ENCODE results near the gene CTNND2. TPM values are rescaled to one million over a fixed set of nuclear protein-coding genes. Genes with fewer than 3 reads are reported as not detected.

The CTNND2 gene
- total and polyA plus RNA-seq, 8 donors: 9.2 to 62.8 (median 43.7) TPM

DNA sequence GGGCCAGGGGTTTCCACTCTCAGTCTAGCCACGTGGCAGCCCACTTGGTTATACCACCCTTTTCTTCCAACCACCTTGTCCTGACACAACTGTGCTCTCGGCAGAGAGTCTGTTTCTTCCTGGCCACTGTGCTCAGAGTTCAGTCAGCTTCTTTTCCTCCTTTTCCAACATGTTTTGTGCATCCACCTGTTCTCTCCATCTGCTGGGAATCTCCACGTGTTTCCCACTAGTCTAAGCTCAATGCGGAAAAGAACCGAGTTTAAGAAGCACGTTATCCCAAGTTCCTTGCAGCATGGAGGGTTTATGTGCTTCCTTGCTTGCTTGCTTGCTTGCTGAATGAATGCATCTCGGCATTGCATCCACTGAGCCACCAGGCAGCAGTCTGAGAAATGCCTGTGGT lies 599.6 kb downstream of the CTNND2 start:
- Histone ChIP-seq H3K27ac (no peak overlapping the region), H3K4me1 (no peaks in the 10 kb centered on the region), H3K4me3 (no peak overlapping the region), H3K9me3 (no peaks in the 10 kb centered on the region), H3K27me3 (no peaks in the 10 kb centered on the region), H3K36me3 (no peaks in the 10 kb centered on the region)
- ATAC-seq: no peak
- no peak for FAIRE-seq
- intact Hi-C loops (cut with DNase I): no loop called here
- no peak for DNase-seq
- 93 to 97% methylated on average over 7 of the region's 7 CpGs for WGBS, 2 donors
- TF ChIP-seq, protein P1, sequence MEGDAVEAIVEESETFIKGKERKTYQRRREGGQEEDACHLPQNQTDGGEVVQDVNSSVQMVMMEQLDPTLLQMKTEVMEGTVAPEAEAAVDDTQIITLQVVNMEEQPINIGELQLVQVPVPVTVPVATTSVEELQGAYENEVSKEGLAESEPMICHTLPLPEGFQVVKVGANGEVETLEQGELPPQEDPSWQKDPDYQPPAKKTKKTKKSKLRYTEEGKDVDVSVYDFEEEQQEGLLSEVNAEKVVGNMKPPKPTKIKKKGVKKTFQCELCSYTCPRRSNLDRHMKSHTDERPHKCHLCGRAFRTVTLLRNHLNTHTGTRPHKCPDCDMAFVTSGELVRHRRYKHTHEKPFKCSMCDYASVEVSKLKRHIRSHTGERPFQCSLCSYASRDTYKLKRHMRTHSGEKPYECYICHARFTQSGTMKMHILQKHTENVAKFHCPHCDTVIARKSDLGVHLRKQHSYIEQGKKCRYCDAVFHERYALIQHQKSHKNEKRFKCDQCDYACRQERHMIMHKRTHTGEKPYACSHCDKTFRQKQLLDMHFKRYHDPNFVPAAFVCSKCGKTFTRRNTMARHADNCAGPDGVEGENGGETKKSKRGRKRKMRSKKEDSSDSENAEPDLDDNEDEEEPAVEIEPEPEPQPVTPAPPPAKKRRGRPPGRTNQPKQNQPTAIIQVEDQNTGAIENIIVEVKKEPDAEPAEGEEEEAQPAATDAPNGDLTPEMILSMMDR (IDR thresholded peaks at IDR 0.05): no peak

- DNase-seq (no peak), FAIRE-seq (no peak), ATAC-seq (peak in 2 of 4 donors; percentile 40 to 61)
- no peak overlapping the region for H3K27ac ChIP-seq
- no peak overlapping the region for H3K4me3 ChIP-seq
- TF ChIP-seq, protein P1 (IDR thresholded peaks at IDR 0.05): no peak
- H3K27me3 ChIP-seq: no peaks in the 10 kb centered on the region
- no peaks in the 10 kb centered on the region for H3K4me1 ChIP-seq
- no peaks in the 10 kb centered on the region for H3K36me3 ChIP-seq
- H3K9me3 ChIP-seq: no peaks in the 10 kb centered on the region
- intact Hi-C loops (cut with DNase I): no loop called here
- WGBS, 2 donors: 87 to 95% methylated on average over 2 of the region's 2 CpGs
Measured at GRCh38 chr5:11302663-11303062, 601.6 kb downstream of the CTNND2 start.

DNA sequence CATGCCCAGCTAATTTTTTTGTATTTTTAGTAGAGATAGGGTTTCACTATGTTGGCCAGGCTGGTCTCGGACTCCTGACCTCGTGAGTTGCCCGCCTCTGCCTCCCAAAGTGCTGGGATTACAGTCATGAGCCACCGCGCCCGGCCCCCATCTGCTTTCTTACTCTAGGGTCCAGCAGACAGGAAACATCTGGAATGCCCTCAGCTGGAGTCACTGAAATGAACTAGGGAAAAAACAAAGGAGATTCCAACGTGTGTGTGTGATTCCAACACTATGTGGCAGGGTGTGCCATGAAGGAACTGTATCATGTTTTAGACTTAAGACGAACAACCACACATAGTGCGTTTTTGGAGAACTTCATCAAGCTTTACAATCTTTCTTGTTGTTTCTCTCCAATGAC lies 603.1 kb downstream of the CTNND2 start:
- WGBS, 2 donors: 92 to 93% methylated on average over 9 of the region's 9 CpGs
- FAIRE-seq (no peak), DNase-seq (no peak), ATAC-seq (no peak)
- Histone ChIP-seq H3K4me1 (no peaks in the 10 kb centered on the region), H3K36me3 (no peaks in the 10 kb centered on the region), H3K27ac (no peak overlapping the region), H3K27me3 (no peaks in the 10 kb centered on the region), H3K9me3 (no peaks in the 10 kb centered on the region), H3K4me3 (no peak overlapping the region)
- intact Hi-C loops (cut with DNase I): no loop called here
- TF ChIP-seq, protein P1 (IDR thresholded peaks at IDR 0.05): no peak

GRCh38 chr5:11300736-11301135 lies 603.5 kb downstream of the CTNND2 start:
- TF ChIP-seq, protein P1 (IDR thresholded peaks at IDR 0.05): no peak
- H3K27ac ChIP-seq: no peak overlapping the region
- DNase-seq (no peak), ATAC-seq (peak in 1 of 4 donors; percentile 41), FAIRE-seq (no peak)
- intact Hi-C loops (cut with DNase I): no loop called here
- H3K4me3 ChIP-seq: no peak overlapping the region
- 89 to 98% methylated on average over 5 of the region's 5 CpGs for WGBS, 2 donors
- H3K4me1 ChIP-seq: no peaks in the 10 kb centered on the region
- no peaks in the 10 kb centered on the region for H3K36me3 ChIP-seq
- no peaks in the 10 kb centered on the region for H3K9me3 ChIP-seq
- H3K27me3 ChIP-seq: no peaks in the 10 kb centered on the region

GRCh38 chr5:11298877-11299276 lies 605.4 kb downstream of the CTNND2 start:
- WGBS, 2 donors: 95 to 96% methylated on average over 4 of the region's 4 CpGs
- peaks cover 0 to 5% (median 0%) of the 10 kb centered on the region in 3 donors for H3K4me1 ChIP-seq
- TF ChIP-seq, protein P1 (IDR thresholded peaks at IDR 0.05): no peak
- ATAC-seq: no peak
- no peak for FAIRE-seq
- H3K36me3 ChIP-seq: no peaks in the 10 kb centered on the region
- H3K4me3 ChIP-seq: no peak overlapping the region
- no peaks in the 10 kb centered on the region for H3K9me3 ChIP-seq
- intact Hi-C loops (cut with DNase I): no loop called here
- no peak for DNase-seq
- no peaks in the 10 kb centered on the region for H3K27me3 ChIP-seq
- no peak overlapping the region for H3K27ac ChIP-seq
